K562 (cell line): ENCODE results near the gene SNX12. TPM values are rescaled to one million over a fixed set of nuclear protein-coding genes. Genes with fewer than 3 reads are reported as not detected.

Experiments used
- AFF1 ChIP-seq, 2 experiments: fragments of 450-650 bp; IDR thresholded peaks; 2 replicates each; pipeline ENCODE4 v1.6.1; 2018; ENCODE audit warnings: mild to moderate bottlenecking in 2 of 2, low read depth in 1 of 2; ENCODE audit not compliant: partially characterized antibody in 2 of 2
- CTBP1 ChIP-seq: fragments of 450-650 bp; IDR thresholded peaks from 2 replicates; pipeline ENCODE4 v1.6.1; 2016; ENCODE audit warnings: borderline replicate concordance
- DPF2 ChIP-seq: fragments of 450-650 bp; IDR thresholded peaks from 2 replicates; pipeline ENCODE4 v1.6.1; 2016
- HES1 ChIP-seq: fragments of 450-650 bp; IDR thresholded peaks from 2 replicates; pipeline ENCODE4 v1.6.1; 2016; ENCODE audit warnings: low read depth, mild to moderate bottlenecking, moderate library complexity
- HIVEP1 ChIP-seq: fragments of 250-450 bp; sonication (Bioruptor Pico); IDR thresholded peaks from 2 replicates; pipeline ENCODE4 v1.4.0; 2020; ENCODE audit warnings: mild to moderate bottlenecking
- IFI16 ChIP-seq: fragments of 250-450 bp; sonication (Bioruptor Pico); IDR thresholded peaks from 2 replicates; pipeline ENCODE4 v2.1.2; 2022; ENCODE audit warnings: mild to moderate bottlenecking, inconsistent platforms
- KDM1A ChIP-seq, 2 experiments: fragments of 450-650 bp; IDR thresholded peaks; 2 replicates each; pipeline ENCODE4 v1.6.1; 2016; ENCODE audit warnings: mild to moderate bottlenecking in 2 of 2
- MBD2 ChIP-seq: sonication (generic); IDR thresholded peaks from 2 replicates; pipeline ENCODE4 v1.6.1; 2016; ENCODE audit warnings: low read depth, borderline replicate concordance
- MTA1 ChIP-seq: fragments of 450-650 bp; IDR thresholded peaks from 2 replicates; pipeline ENCODE4 v1.6.1; 2017; ENCODE audit warnings: borderline replicate concordance
- NONO ChIP-seq, 2 experiments: fragments of 200-400 bp in 1 of 2; fragments of 450-650 bp in 1 of 2; formaldehyde crosslinking in 1 of 2; IDR thresholded peaks; 2 replicates each; pipeline ENCODE4 v1.6.1; 2017; ENCODE audit warnings: low read depth in 2 of 2, mild to moderate bottlenecking in 2 of 2, moderate library complexity in 2 of 2, low read length in 1 of 2
- RBBP5 ChIP-seq: fragments of 200-600 bp; sonication (generic); IDR thresholded peaks from 2 replicates; pipeline ENCODE4 v1.6.1; 2012; ENCODE audit warnings: borderline replicate concordance, mild to moderate bottlenecking, low read length, control low read depth, inconsistent platforms; ENCODE audit not compliant: insufficient read depth, poor library complexity, severe bottlenecking
- SMARCA4 ChIP-seq: fragments of 450-650 bp; IDR thresholded peaks from 2 replicates; pipeline ENCODE4 v1.6.1; 2016
- SUPT5H ChIP-seq: fragments of 450-650 bp; IDR thresholded peaks from 2 replicates; pipeline ENCODE4 v1.6.1; 2016
- TAF15 ChIP-seq: fragments of 200-400 bp; formaldehyde crosslinking; IDR thresholded peaks from 2 replicates; pipeline ENCODE4 v1.6.1; 2017; ENCODE audit warnings: mild to moderate bottlenecking, low read depth, low read length, moderate library complexity
- TAF9B ChIP-seq: fragments of 450-650 bp; IDR thresholded peaks from 2 replicates; pipeline ENCODE4 v1.6.1; 2018; ENCODE audit warnings: mild to moderate bottlenecking; ENCODE audit not compliant: partially characterized antibody
- TBP ChIP-seq: optimal IDR thresholded peaks from 2 replicates; pipeline ENCODE3; 2011; ENCODE audit warnings: low read depth, low read length, improper control_type of control experiment
- ZNF318 ChIP-seq, 2 experiments: fragments of 450-650 bp; IDR thresholded peaks; 2 replicates each; pipeline ENCODE4 v1.6.1; 2016; ENCODE audit warnings: mild to moderate bottlenecking in 2 of 2, borderline replicate concordance in 1 of 2, low read depth in 1 of 2, moderate library complexity in 1 of 2
- polyA plus RNA-seq, 8 experiments: library from polyadenylated mRNA; depleted of rRNA in 4 of 8; stranded (reverse) in 5 of 8; unstranded in 3 of 8; fragments of >200 nt; fragmentation: Nextera tagmentation in 2 of 8; fragmentation: Illumina TruSeq in 1 of 8; extraction: Ambion mirVana in 2 of 8; extraction: Trizol in 1 of 8; gene quantifications; 2 replicates each; pipeline versions ENCODE4 v1.2.1 to v1.2.3, GENCODE V29; 2011 to 2014; ENCODE audit warnings: inconsistent platforms in 1 of 8, missing spikeins in 1 of 8
- total RNA-seq, 7 experiments: library from RNA; depleted of rRNA in 6 of 7; stranded (reverse); fragments of >200 nt in 6 of 7; fragmentation: Illumina TruSeq in 2 of 7; extraction: Trizol in 2 of 7; gene quantifications; 2 replicates each; pipeline versions ENCODE4 v1.2.1 to v1.2.3, GENCODE V29; 2011 to 2021; ENCODE audit warnings: low replicate concordance in 1 of 7

The SNX12 gene
- total and polyA plus RNA-seq, 9 of the 15 experiments (the other 6 are each of a cell fraction or from before 2014, with no cell fraction given) = 12.7 to 50.3 (median 37.1) TPM

GRCh38 chrX:71067712-71068043 lies 456 bp downstream of the SNX12 start (continued):
- TF ChIP-seq HIVEP1 (CRISPR knock-in tag) = no peak
- TF ChIP-seq MTA1 = 0 out of 2 replicates have a peak, but pooled peaks have one; percentile 27
- TF ChIP-seq HES1 = 0 out of 2 replicates have a peak, but pooled peaks have one; percentile 45
- TF ChIP-seq IFI16 = no peak
- peak; percentile 29 for TF ChIP-seq TAF9B
- peak; percentile 30 for TF ChIP-seq TBP
- peak; percentile 46 to 66 for TF ChIP-seq KDM1A (IDR thresholded peaks at IDR 0.05)
- peak; percentile 53 for TF ChIP-seq DPF2
- TF ChIP-seq TAF15 = no peak
- peak; percentile 18 for TF ChIP-seq RBBP5
- TF ChIP-seq MBD2 = no peak
- 0 out of 2 replicates have a peak, but pooled peaks have one; percentile 49 for TF ChIP-seq SMARCA4
- no peak for TF ChIP-seq ZNF318 (IDR thresholded peaks at IDR 0.05; ENCODE audit: borderline replicate concordance in 1 of 2, low read depth in 1 of 2)
- peak; percentile 70 for TF ChIP-seq CTBP1
- TF ChIP-seq NONO (IDR thresholded peaks at IDR 0.05; ENCODE audit: low read depth in 2 of 2, low read length in 1 of 2) = no peak
- peak in 1 of 2 experiments; percentile 45 for TF ChIP-seq AFF1 (IDR thresholded peaks at IDR 0.05; ENCODE audit: low read depth in 1 of 2, partially characterized antibody in 2 of 2)
- peak; percentile 58 for TF ChIP-seq SUPT5H
